ENCODE results near the gene SDE2. TPM values are rescaled to one million over a fixed set of nuclear protein-coding genes. Genes with fewer than 3 reads are reported as not detected.

The SDE2 gene
- total RNA-seq, 2 donors from 2014 or later, result 19.9 to 24.8 TPM

- no peaks in the 10 kb centered on the region for H3K4me1 ChIP-seq (replicated peaks)
- WGBS, result 45% methylated on average over 2 of the region's 2 CpGs
- H3K27ac ChIP-seq, result no peak overlapping the region
- no peak overlapping the region for H3K4me3 ChIP-seq
- TF ChIP-seq POLR2A (IDR thresholded peaks at IDR 0.05) (no peak), CTCF (IDR thresholded peaks at IDR 0.05) (no peak), POLR2AphosphoS5 (IDR thresholded peaks at IDR 0.05) (no peak)
- no peak for DNase-seq (ENCODE audit: low spot score)
- H3K36me3 ChIP-seq, result no peaks in the 10 kb centered on the region
- no peaks in the 10 kb centered on the region for H3K27me3 ChIP-seq (replicated peaks; ENCODE audit: insufficient read depth)
- no peaks in the 10 kb centered on the region for H3K9me3 ChIP-seq
- intact Hi-C loops (cut with DNase I), result no loop called here
Measured at GRCh38 chr1:226026833-226027232, 27.7 kb upstream of the SDE2 start.

- Histone ChIP-seq H3K4me1 (replicated peaks) (no peaks in the 10 kb centered on the region), H3K4me3 (no peak overlapping the region), H3K27me3 (replicated peaks; ENCODE audit: insufficient read depth) (no peaks in the 10 kb centered on the region), H3K27ac (no peak overlapping the region), H3K9me3 (no peaks in the 10 kb centered on the region), H3K36me3 (no peaks in the 10 kb centered on the region)
- intact Hi-C loops (cut with DNase I), result no loop called here
- 88% methylated on average over 5 of the region's 5 CpGs for WGBS
- DNase-seq (ENCODE audit: low spot score), result no peak
- no peak for TF ChIP-seq POLR2AphosphoS5 (IDR thresholded peaks at IDR 0.05)
- TF ChIP-seq POLR2A (IDR thresholded peaks at IDR 0.05), result no peak
- TF ChIP-seq CTCF (IDR thresholded peaks at IDR 0.05), result no peak
Measured at GRCh38 chr1:226023735-226024134, 24.6 kb upstream of the SDE2 start.

GRCh38 chr1:226021801-226022200, 22.7 kb upstream of the SDE2 start:
- intact Hi-C loops (cut with DNase I), result no loop called here
- 73% methylated on average over 2 of the region's 2 CpGs for WGBS

GRCh38 chr1:226021401-226021800, 22.3 kb upstream of the SDE2 start:
- intact Hi-C loops (cut with DNase I), result no loop called here
- no peak for TF ChIP-seq POLR2AphosphoS5 (IDR thresholded peaks at IDR 0.05)
- TF ChIP-seq CTCF (IDR thresholded peaks at IDR 0.05), result no peak
- H3K27ac ChIP-seq, result no peak overlapping the region
- no peaks in the 10 kb centered on the region for H3K27me3 ChIP-seq (replicated peaks; ENCODE audit: insufficient read depth)
- WGBS, result 80% methylated on average over 3 of the region's 3 CpGs
- DNase-seq (ENCODE audit: low spot score), result no peak
- H3K4me3 ChIP-seq, result no peak overlapping the region
- H3K9me3 ChIP-seq, result no peaks in the 10 kb centered on the region
- H3K36me3 ChIP-seq, result no peaks in the 10 kb centered on the region
- H3K4me1 ChIP-seq (replicated peaks), result no peaks in the 10 kb centered on the region

More at GRCh38 chr1:226021801-226022200, 22.7 kb upstream of the SDE2 start:
- H3K27me3 ChIP-seq (replicated peaks; ENCODE audit: insufficient read depth), result no peaks in the 10 kb centered on the region
- no peaks in the 10 kb centered on the region for H3K9me3 ChIP-seq
- no peak overlapping the region for H3K4me3 ChIP-seq
- H3K4me1 ChIP-seq (replicated peaks), result no peaks in the 10 kb centered on the region
- no peak overlapping the region for H3K27ac ChIP-seq
- DNase-seq (ENCODE audit: low spot score), result no peak
- no peaks in the 10 kb centered on the region for H3K36me3 ChIP-seq
- TF ChIP-seq POLR2AphosphoS5 (IDR thresholded peaks at IDR 0.05) (no peak), CTCF (IDR thresholded peaks at IDR 0.05) (no peak), POLR2A (IDR thresholded peaks at IDR 0.05) (no peak)

GRCh38 chr1:226019572-226019971, 20.4 kb upstream of the SDE2 start:
- no peak overlapping the region for H3K27ac ChIP-seq
- TF ChIP-seq CTCF (IDR thresholded peaks at IDR 0.05), result no peak
- TF ChIP-seq POLR2AphosphoS5 (IDR thresholded peaks at IDR 0.05), result peak; percentile 50
- no peak for TF ChIP-seq POLR2A (IDR thresholded peaks at IDR 0.05)
- H3K4me1 ChIP-seq (replicated peaks), result no peaks in the 10 kb centered on the region
- WGBS, result 56% methylated on average over 1 of the region's 1 CpG
- no peaks in the 10 kb centered on the region for H3K27me3 ChIP-seq (replicated peaks; ENCODE audit: insufficient read depth)
- no peak overlapping the region for H3K4me3 ChIP-seq
- intact Hi-C loops (cut with DNase I), result no loop called here
- H3K9me3 ChIP-seq, result no peaks in the 10 kb centered on the region
- DNase-seq (ENCODE audit: low spot score), result no peak
- no peaks in the 10 kb centered on the region for H3K36me3 ChIP-seq

All from prostate gland (tissue), 2 donors.